Measurements from ENCODE around the gene BTBD1. TPM values are rescaled to one million over a fixed set of nuclear protein-coding genes. Genes with fewer than 3 reads are reported as not detected.
"Not testable (repeated sequence)": the region's sequence is repeated elsewhere in the genome, so short reads cannot be mapped to it uniquely, and the experiment has no call there.

BTBD1 gene
- total RNA-seq, 4 donors from 2014 or later = 37.3 to 60.8 (median 55.9) TPM

DNA sequence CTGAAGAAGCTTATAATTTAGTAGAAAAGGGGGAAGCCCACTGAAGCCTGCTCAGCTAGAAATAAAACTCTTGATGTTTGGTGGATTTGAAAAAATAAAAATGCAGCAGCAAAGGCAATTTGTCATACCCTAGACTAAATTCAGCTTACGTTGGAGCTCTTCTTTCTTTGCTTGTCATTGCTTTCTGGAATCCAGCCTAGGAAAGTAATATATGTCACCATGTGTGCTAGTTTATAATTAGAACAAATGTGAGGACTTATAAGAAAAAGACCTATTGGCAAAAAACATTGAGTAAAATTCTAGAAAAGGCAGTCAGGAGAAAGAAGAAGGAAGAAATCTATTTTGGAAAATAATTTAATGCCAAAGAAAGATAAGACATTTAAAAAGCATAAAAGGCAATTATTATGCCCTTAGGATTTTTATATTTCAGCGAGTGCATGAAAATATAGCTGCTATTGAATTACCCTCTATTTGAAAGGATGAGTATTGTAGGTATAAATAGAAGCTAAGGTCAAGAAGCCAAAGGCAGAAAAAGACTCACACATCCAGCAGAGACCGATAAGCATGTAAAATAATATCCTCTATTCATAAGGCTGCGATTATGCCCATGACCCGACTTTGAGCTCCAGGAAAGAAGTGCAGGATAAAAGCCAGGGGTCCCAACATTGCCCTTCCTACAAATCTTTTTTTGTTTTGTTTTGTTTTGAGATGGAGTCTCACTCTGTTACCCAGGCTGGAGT lies 10.6 kb upstream of the BTBD1 start:
- 53 to 54% methylated on average over 5 of the region's 5 CpGs for WGBS, 2 donors
- DNase-seq = no peak
- H3K36me3 ChIP-seq = no peaks in the 10 kb centered on the region
- TF ChIP-seq POLR2A (IDR thresholded peaks at IDR 0.05) = no peak
- TF ChIP-seq, protein P1, sequence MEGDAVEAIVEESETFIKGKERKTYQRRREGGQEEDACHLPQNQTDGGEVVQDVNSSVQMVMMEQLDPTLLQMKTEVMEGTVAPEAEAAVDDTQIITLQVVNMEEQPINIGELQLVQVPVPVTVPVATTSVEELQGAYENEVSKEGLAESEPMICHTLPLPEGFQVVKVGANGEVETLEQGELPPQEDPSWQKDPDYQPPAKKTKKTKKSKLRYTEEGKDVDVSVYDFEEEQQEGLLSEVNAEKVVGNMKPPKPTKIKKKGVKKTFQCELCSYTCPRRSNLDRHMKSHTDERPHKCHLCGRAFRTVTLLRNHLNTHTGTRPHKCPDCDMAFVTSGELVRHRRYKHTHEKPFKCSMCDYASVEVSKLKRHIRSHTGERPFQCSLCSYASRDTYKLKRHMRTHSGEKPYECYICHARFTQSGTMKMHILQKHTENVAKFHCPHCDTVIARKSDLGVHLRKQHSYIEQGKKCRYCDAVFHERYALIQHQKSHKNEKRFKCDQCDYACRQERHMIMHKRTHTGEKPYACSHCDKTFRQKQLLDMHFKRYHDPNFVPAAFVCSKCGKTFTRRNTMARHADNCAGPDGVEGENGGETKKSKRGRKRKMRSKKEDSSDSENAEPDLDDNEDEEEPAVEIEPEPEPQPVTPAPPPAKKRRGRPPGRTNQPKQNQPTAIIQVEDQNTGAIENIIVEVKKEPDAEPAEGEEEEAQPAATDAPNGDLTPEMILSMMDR (IDR thresholded peaks at IDR 0.05) = no peak
- no peak overlapping the region for H3K27ac ChIP-seq
- peaks cover 0 to 18% (median 9%) of the 10 kb centered on the region in 3 donors for H3K9me3 ChIP-seq
- H3K4me3 ChIP-seq = no peak overlapping the region
- H3K4me1 ChIP-seq = no peaks in the 10 kb centered on the region
- intact Hi-C loops (cut with DNase I) = no loop called here
- H3K27me3 ChIP-seq = peaks cover 0 to 40% (median 0%) of the 10 kb centered on the region in 4 donors

DNA sequence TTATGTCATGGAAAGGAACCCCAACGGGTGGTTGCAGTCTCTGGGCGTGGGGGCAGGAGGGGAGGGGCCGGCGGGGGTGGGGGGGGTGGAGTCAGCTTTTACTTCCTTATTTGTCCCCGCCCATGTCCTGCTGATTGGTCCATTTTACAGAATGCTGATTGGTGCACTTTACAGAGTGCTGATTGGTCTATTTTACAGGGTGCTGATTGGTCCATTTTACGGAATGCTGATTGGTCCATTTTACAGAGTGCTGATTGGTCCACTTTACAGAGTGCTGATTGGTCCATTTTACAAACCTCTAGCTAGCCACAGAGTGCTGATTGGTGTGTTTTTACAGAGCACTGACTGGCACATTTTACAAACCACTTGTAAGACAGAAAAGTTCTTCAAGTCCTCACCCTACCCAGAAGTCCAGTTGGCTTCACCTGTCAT lies 2.2 kb upstream of the BTBD1 start:
- Histone ChIP-seq H3K4me1 (peaks cover 4 to 29% (median 13%) of the 10 kb centered on the region in 3 donors), H3K9me3 (peaks cover 0 to 16% (median 9%) of the 10 kb centered on the region in 3 donors)
- intact Hi-C loops (cut with DNase I); H3K27me3 ChIP-seq; DNase-seq; H3K4me3 ChIP-seq; H3K27ac ChIP-seq; H3K36me3 ChIP-seq: not testable (repeated sequence)
- WGBS, 2 donors = 38 to 48% methylated on average over 5 to 6 of the region's 6 CpGs

DNA sequence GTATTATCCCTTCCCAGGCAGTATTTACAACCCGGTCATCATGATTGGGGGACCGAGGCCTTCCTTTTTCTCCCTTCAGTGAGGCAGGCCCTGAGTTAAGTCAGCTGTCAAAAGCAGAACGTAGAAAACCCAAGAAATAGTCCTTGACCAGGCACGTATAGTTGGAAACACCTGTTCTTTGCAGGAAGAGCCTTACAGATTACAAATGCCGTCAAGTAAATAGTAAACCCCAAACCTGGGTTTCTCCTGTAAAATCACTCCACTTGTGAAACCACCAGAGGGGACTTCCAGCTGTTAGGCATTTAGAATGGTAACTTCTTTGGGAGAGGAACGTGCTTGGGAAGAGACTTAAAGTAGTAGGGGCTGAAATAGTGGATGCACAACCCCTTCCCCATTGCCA lies 1.0 kb upstream of the BTBD1 start:
- H3K4me3 ChIP-seq = no peak overlapping the region
- intact Hi-C loops (cut with DNase I) = no loop called here
- H3K9me3 ChIP-seq = peaks cover 0 to 6% (median 3%) of the 10 kb centered on the region in 3 donors
- H3K4me1 ChIP-seq = peaks cover 4 to 40% (median 24%) of the 10 kb centered on the region in 3 donors
- H3K27me3 ChIP-seq = no peaks in the 10 kb centered on the region
- 81 to 85% methylated on average over 6 of the region's 6 CpGs for WGBS, 2 donors
- peak overlapping the region; percentile 86 to 95 (median 94) for H3K27ac ChIP-seq
- H3K36me3 ChIP-seq = no peaks in the 10 kb centered on the region
- no peak for DNase-seq
- TF ChIP-seq POLR2A (IDR thresholded peaks at IDR 0.05) = no peak
- TF ChIP-seq, protein P1 (IDR thresholded peaks at IDR 0.05) = no peak

DNA sequence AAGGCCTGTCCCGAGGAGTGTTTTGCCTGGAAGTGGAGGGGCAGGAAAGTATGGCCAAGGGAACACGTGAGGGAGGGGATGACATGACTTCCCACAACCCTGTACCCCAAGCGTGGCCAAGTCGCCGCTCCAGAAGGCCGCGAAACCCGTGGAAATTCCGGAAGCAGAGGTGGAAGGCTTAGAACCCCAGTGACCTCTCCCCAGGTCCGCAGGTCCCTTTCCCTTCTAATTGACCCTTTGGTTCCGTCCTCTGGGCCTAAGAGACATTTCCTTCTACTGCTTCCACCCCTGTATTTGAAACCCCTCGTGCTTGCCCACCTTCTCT lies 548 bp upstream of the BTBD1 start:
- Histone ChIP-seq H3K27ac (peak overlapping the region; percentile 86 to 95 (median 94)), H3K36me3 (no peaks in the 10 kb centered on the region), H3K4me1 (peaks cover 4 to 45% (median 29%) of the 10 kb centered on the region in 3 donors), H3K27me3 (no peaks in the 10 kb centered on the region), H3K4me3 (peak overlapping the region; percentile 74 to 96 (median 88)), H3K9me3 (peaks cover 0 to 1% (median 0%) of the 10 kb centered on the region in 3 donors)
- 42 to 50% methylated on average over 12 of the region's 12 CpGs for WGBS, 2 donors
- DNase-seq = no peak
- intact Hi-C loops (cut with DNase I) = no loop called here
- TF ChIP-seq POLR2A (IDR thresholded peaks at IDR 0.05) = no peak
- TF ChIP-seq, protein P1 (IDR thresholded peaks at IDR 0.05) = no peak

DNA sequence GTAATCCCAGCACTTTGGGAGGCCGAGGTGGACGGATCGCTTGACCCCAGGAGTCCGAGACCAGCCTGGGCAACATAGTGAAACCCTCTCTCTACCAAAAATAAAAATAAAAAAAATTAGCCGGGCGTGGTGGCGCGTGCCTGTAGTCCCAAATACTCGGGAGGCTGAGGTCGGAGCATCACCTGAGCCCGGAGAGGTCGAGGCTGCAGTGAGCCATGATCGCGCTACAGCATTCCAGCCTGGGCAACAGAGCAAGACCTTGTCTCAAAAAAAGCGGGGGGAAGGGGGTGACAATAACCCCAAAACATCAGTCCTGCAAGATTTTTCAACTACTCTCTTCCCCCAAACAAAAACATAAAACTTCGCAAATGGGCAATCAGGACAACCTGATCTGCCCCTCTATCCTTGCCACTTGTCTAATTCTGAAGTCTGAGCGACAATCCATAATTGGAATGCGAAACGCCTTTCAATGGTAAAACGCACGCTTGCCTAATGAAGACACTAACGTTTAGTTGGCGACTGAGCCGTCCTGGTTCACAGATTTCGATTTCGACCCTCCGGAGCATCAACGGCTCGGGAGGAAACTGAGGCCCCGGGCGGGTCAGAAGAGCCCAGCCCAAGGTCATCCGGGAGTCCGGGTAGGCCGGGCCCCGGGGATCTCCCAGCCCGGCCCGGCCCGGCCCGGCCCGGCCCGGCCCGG lies 868 bp downstream of the BTBD1 start:
- peaks cover 0 to 3% (median 0%) of the 10 kb centered on the region in 3 donors for H3K36me3 ChIP-seq
- peak overlapping the region; percentile 86 to 95 (median 94) for H3K27ac ChIP-seq
- TF ChIP-seq POLR2A (IDR thresholded peaks at IDR 0.05) = no peak
- TF ChIP-seq, protein P1 (IDR thresholded peaks at IDR 0.05) = no peak
- 3 to 9% methylated on average over 22 to 24 of the region's 42 CpGs for WGBS, 2 donors
- H3K4me3 ChIP-seq = peak overlapping the region; percentile 74 to 96 (median 88)
- DNase-seq = no peak
- intact Hi-C loops (cut with DNase I) = no loop called here
- no peaks in the 10 kb centered on the region for H3K9me3 ChIP-seq
- peaks cover 8 to 59% (median 33%) of the 10 kb centered on the region in 3 donors for H3K4me1 ChIP-seq
- no peaks in the 10 kb centered on the region for H3K27me3 ChIP-seq
